A549 (cell line): Measurements from ENCODE around the gene ENOX2.

Source experiments
- CTCF ChIP-seq: fragments of >200 bp; sonication (Bioruptor Twin); formaldehyde crosslinking; IDR thresholded peaks from 3 replicates; pipeline ENCODE4 v1.5.1; 2016
- HDAC2 ChIP-seq: fragments of 200-600 bp; sonication (generic); IDR thresholded peaks from 2 replicates; pipeline ENCODE4 v1.6.1; 2016
- HOXB13 ChIP-seq: fragments of 250-450 bp; sonication (Bioruptor Pico); IDR thresholded peaks from 2 replicates; pipeline ENCODE4 v1.5.0; 2020; ENCODE audit warnings: low read depth, mild to moderate bottlenecking, moderate library complexity
- JUN ChIP-seq, 2 experiments: fragments of >200 bp; sonication (Bioruptor Twin); formaldehyde crosslinking; IDR thresholded peaks; 2 replicates in 1 of 2; 3 replicates in 1 of 2; pipeline ENCODE4 v1.6.1; 2016 to 2017
- KDM5A ChIP-seq: fragments of 200-600 bp; sonication (generic); IDR thresholded peaks from 2 replicates; pipeline ENCODE4 v1.6.1; 2016; ENCODE audit warnings: antibody characterized with exemption, mild to moderate bottlenecking
- MAZ ChIP-seq: fragments of 150-350 bp; IDR thresholded peaks from 2 replicates; pipeline ENCODE4 v1.6.1; 2014; ENCODE audit warnings: antibody characterized with exemption, low read depth, low read length, borderline replicate concordance
- MYC ChIP-seq: IDR thresholded peaks from 2 replicates; pipeline ENCODE4 v1.6.1; 2012; ENCODE audit warnings: mild to moderate bottlenecking, inconsistent platforms, low read length, improper control_type of control experiment, borderline replicate concordance
- NR3C1 ChIP-seq: fragments of >200 bp; sonication (Bioruptor Twin); formaldehyde crosslinking; IDR thresholded peaks from 3 replicates; pipeline ENCODE4 v1.6.1; 2017
- RCOR1 ChIP-seq: fragments of 150-350 bp; IDR thresholded peaks from 2 replicates; pipeline ENCODE4 v1.6.1; 2014; ENCODE audit warnings: antibody characterized with exemption, low read length, low read depth
- TF ChIP-seq, protein P1 (sequence below): IDR thresholded peaks from 2 replicates; pipeline ENCODE4 v1.6.1; 2012

DNA sequence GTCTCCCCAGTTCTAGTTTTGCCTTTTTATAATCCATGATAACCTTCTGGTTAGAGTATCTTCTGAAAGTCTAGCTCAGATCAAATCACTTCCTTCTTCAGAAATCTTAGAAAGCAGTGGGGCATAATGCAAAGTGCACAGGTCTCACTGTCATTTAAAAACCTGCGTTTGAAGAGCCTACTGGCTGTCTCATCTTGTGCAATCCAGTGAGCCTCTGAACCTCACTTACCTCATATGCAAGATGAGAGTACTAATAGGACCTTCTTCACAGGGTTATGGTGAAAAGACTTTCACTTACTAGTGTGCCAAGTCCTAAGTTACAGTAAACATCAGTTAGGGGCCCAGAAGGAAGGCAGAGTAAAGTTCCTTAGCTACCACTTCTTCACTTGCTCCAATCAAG is 131.4 kb downstream of the ENOX2 start:
- no peak for TF ChIP-seq CTCF
- TF ChIP-seq JUN (IDR thresholded peaks at IDR 0.05), result no peak
- no peak for TF ChIP-seq MAZ
- no peak for TF ChIP-seq KDM5A
- no peak for TF ChIP-seq MYC
- TF ChIP-seq NR3C1, result no peak
- TF ChIP-seq, protein P1, sequence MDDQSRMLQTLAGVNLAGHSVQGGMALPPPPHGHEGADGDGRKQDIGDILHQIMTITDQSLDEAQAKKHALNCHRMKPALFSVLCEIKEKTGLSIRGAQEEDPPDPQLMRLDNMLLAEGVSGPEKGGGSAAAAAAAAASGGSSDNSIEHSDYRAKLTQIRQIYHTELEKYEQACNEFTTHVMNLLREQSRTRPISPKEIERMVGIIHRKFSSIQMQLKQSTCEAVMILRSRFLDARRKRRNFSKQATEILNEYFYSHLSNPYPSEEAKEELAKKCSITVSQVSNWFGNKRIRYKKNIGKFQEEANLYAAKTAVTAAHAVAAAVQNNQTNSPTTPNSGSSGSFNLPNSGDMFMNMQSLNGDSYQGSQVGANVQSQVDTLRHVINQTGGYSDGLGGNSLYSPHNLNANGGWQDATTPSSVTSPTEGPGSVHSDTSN, result no peak
- TF ChIP-seq HOXB13 (CRISPR knock-in tag), result no peak
- TF ChIP-seq HDAC2, result no peak
- TF ChIP-seq RCOR1, result no peak
